HG03469 (cell line): ENCODE results near the gene NT5C2.
"Not testable (repeated sequence)": the region's sequence is repeated elsewhere in the genome, so short reads cannot be mapped to it uniquely, and the experiment has no call there.

Source experiments
- ATAC-seq: cut with Tn5 transposase; IDR thresholded peaks from one replicate; pipeline ENCODE4 v1.9.1; 2021; ENCODE audit warnings: mild to moderate bottlenecking, moderate library complexity, moderate number of reproducible peaks; ENCODE audit not compliant: unreplicated experiment

Gene NT5C2

GRCh38 chr10:103095005-103095404 lies 98.1 kb downstream of the NT5C2 start:
- ATAC-seq, result no peak

- no peak for ATAC-seq
Measured at GRCh38 chr10:103090911-103091310, 102.2 kb downstream of the NT5C2 start.

- ATAC-seq, result no peak
Measured at GRCh38 chr10:103089493-103089892, 103.6 kb downstream of the NT5C2 start.

GRCh38 chr10:103086799-103087198 lies 106.3 kb downstream of the NT5C2 start:
- ATAC-seq, result no peak

- ATAC-seq, result no peak
Measured at GRCh38 chr10:103086261-103086660, 106.8 kb downstream of the NT5C2 start.

GRCh38 chr10:103083977-103084320 lies 109.1 kb downstream of the NT5C2 start:
- ATAC-seq, result no peak

GRCh38 chr10:103083266-103083976 lies 109.7 kb downstream of the NT5C2 start:
- no peak for ATAC-seq

- no peak for ATAC-seq
Measured at GRCh38 chr10:103082683-103083082, 110.4 kb downstream of the NT5C2 start.

GRCh38 chr10:103080891-103081581 lies 112.0 kb downstream of the NT5C2 start:
- ATAC-seq, result no peak

GRCh38 chr10:103079946-103080345 lies 113.1 kb downstream of the NT5C2 start:
- no peak for ATAC-seq

- ATAC-seq, result no peak
Measured at GRCh38 chr10:103079100-103079499, 114.0 kb downstream of the NT5C2 start.

- no peak for ATAC-seq
Measured at GRCh38 chr10:103078676-103079075, 114.4 kb downstream of the NT5C2 start.

- no peak for ATAC-seq
Measured at GRCh38 chr10:103078309-103078615, 114.8 kb downstream of the NT5C2 start.

GRCh38 chr10:103077491-103078308 lies 115.4 kb downstream of the NT5C2 start:
- no peak for ATAC-seq

GRCh38 chr10:103077020-103077419 lies 116.1 kb downstream of the NT5C2 start:
- no peak for ATAC-seq

- ATAC-seq, result no peak
Measured at GRCh38 chr10:103072891-103073290, 120.2 kb downstream of the NT5C2 start.

GRCh38 chr10:103072276-103072675 lies 120.8 kb downstream of the NT5C2 start:
- ATAC-seq, result no peak

- no peak for ATAC-seq
Measured at GRCh38 chr10:103069453-103070331, 123.4 kb downstream of the NT5C2 start.

GRCh38 chr10:103067956-103068355 lies 125.1 kb downstream of the NT5C2 start:
- no peak for ATAC-seq

GRCh38 chr10:103067484-103067883 lies 125.6 kb downstream of the NT5C2 start:
- no peak for ATAC-seq

GRCh38 chr10:103067099-103067477 lies 126.0 kb downstream of the NT5C2 start:
- not testable (repeated sequence) for ATAC-seq
